ENCODE results near the gene EPHA2.
A peak's percentile ranks its signal among the peaks of the same experiment; 100 is the strongest.

The EPHA2 gene

DNA sequence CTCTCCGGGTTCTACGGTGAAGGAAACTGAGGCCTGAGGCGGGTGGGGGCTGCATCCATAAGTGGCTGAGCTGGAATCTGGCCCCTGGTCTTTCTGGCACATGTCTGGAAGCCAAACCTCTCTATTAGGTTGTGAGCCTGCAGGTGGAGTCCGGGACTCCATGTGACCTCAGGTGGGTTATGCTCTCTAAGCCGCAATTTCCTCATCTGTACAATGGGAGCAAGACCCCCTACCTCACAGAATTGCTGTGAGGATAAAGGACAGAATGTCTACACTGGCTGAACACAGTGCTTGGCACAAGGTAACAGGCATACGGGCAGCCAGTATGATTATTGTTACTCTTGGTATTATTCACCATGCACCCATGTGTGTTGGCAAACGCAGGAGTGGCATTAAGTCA, 6.7 kb downstream of the EPHA2 start:
- no peak for DNase-seq

DNA sequence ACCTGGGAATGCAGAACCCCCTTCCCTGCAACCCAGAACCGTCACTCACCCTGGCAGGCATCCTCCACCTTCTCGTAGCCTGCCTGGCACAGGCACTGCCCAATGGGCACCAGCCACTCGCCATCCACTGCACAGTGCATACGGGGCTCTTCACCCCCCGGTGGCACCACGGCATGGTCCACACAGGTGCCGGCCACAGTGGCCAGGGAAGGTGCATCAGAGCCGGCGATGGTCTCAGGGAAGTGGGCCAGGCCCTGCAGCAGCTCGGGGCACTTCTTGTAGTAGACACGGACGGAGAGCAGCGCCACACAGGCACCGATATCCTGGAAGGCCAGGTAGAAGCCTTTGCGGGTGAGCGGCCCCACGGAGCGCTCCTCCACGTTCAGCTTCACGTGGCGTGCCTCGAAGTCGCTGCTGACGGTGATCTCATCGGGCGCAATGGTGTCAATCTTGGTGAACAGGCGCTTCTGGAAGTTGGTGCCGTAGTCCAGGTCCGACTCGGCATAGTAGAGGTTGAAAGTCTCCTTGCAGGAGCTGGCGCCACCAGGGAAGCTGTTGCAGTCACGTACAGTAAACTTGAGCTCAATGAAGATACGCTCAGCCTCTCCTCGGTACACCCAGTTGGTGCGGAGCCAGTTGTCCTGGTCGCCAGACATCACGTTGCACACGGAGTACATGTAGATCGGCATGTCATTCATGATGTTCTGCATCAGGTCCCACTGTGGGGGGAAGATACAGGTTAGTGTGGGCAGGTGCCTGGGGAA, 7.4 kb downstream of the EPHA2 start:
- no peak for DNase-seq

DNA sequence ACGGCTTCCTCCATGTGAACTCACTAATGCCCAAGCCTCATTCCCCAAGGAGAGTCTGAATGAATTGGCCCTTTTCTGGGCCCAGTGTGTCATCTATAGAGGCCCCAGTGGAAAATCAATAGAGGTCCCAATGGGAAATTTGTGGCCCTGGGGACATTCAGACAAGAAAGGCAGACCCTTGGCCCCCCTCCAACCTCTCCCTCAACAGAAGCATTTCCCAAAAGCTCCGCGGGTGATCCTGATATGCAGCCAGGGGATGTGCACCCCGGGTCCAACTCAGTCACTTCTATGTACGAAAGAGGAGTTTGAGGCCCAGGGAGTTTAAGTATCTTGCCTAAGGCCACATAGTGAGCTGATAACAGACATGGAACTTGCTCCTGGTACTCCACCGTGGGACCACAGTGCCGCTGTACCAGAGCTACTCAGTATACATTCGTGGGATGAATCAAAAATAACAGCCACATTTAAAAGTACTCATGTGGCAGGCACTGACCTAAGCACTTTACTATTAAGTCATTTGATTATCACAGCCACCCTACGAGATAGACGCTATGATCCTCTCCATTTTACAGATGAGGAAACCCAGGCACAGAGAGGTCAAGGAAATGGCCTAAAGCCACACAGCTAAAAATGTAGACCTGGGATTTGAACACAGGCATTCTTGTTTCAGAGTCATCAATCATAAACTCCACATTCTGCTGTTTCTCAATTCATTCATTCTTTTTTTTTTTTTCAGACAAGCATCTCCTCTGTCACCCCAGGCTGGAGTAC, 8.5 kb downstream of the EPHA2 start:
- no peak for DNase-seq

DNA sequence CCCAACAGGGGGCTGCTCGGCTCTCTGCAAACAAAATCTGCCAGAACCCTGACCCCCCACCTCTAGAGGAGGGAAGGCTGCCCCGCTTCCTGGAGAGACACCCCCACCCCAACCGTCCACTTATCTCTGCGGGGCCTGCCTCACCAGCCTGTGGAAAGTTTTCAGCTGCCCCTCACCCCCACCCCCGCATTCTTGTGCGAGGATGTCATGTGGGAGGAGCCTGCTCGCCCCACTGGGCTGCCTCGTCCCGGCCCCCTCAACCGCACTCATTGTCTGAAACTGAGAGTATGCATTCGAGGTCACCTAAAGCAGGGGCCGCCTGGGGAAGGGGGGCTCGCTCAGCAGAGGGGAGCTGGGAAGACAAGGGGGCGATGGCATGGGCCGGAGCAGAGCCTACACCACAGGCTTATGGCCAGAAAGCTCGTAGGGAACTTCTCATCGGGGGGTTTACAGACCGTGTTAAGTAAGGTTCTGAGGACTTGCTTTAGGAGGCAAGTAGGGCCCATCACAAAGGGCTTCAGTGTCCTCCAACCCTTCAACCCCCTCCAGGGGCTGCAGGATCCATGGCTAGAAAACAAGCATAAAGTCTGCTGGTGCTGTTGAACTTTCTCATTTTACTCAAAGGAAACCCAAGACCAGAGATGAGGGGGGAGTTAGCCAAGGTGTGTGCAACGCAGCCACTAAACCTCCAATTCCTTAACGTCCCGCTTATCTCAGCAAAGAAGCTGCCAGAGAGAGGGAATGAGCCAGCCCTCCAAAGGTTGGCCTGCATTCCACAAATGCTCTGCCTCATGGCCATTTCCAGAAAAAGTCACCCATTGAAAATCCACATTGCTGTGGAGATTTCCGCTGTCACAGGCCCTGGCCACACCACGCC, 9.4 kb downstream of the EPHA2 start:
- no peak for DNase-seq

DNA sequence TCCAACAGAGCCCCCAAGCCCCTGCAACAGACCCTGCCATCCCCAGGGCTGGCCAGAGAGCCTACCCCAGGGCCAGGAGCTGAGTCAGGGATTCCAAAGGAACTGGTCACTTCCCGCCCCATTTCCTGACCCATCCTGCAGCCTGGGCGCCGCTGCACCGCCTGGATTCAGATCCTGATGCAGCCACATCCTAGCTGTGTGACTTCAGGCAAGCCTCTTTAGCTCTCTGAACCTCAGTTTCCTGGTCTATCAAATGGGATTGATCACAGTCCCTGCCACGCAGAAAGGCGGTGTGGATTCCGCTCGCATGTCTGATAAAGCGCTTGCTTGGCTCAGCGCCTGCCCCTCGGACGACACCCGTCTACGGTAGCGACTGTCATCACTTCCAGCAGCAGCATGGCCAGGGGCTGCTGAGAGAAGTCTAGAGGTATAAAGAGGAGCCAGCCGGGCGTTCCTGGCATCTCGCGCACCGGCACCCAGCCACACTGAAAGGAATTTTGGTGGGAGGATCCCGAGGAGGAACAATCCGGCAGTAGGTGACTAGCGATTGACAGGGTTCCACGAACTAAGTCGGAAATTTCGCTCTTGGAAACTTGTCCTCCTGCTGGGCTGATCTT, 10.1 kb downstream of the EPHA2 start:
- peak; percentile 68 for DNase-seq

DNA sequence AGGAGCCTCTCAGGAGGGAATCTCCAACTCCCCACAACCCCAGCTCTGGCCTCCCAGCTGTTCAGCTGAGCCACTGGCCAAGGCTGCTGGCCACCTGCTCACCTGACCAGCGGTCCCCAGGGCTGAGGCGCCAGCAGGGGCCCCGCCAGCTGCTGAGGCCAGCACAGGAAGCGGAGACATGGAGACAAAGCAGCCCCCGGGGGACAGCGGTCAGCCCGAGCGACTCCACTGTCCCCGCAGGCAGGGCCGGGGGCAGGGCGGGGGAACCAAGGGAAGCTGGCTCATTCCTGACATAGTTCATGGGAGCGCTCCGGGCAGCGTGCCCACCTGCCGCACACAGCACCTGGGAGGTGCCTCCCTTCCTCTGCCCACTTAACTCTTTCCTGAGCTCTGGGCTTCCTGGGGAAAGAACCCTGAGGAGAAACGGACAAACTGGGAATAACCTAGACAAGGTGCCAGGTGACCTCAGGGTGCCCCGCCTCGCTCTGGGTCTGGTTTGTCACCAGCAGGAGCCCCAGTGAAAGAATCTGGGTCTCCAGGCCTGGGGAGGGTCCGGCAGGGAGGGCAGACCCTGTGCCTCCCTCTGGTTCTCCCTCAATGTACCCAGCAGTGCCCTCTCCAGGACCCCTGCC, 10.7 kb downstream of the EPHA2 start:
- DNase-seq, result peak; percentile 69

DNA sequence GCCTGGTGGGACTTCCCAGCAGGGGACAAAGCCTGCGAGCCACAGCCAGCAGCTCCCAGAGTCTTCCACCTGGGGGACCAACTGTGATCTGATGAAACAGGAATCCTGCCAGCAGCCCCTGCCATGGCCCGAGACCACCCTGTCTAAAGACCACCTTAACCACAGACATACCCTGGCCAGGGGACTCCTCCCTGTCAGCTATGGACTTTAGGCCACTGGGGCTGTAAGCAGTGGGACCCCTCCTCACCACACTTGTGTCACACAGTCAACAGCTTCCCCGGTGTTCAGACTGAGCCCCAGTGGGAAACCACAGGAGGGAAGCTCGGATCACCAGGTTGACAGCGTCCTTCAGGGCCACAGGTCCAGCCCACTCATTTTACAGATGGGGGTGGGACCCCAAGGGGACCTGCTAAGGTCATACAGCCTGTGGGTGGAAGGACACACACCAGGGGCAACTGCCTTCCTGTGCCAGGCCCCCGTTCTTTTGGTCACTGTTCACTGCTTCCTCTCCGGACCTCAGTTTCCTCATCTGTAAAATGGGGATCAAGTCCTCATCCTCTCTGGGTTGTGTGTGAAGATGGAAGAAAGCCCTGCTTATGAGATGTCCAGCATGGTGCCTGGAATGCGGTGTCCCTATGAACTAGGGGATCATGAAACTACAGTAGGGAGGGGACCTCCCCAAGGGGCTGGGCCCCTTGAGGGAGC, 11.4 kb downstream of the EPHA2 start:
- DNase-seq, result no peak

DNA sequence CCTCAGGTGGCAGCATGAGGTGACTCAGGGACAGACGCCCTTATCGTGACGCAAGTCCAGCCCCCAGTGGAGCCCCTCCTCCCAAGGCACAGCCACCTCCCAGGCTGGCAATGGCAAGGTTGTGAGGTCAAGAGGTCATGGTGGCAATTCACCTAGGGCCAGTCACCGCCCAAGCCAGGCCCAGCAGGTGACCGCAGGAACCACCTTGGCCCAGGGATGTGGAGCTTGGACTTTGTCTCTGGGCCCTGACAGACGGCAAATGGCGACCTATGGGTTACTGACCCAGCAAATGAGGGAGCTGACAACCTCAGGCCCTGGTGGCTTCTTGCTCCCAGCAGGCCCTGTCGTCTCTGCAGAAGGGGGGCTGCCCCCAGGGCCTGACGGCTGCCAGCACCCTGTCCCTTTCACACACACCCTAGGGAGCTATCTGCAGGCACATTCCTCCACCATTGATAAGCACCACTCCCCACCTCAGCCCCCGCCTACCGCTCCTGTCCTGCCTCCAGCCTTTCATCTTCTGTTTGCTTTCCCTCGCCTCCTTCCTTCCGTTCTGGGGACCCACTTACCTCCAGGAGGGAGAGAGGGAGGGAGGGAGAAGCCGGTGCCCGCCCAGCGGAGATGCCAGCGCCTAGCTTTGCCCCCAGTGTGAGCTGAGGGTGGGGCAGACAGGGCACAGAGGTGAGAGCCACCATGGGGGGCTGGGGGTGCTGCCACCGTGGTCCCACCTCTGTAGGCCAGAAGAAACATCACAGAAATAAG, 12.1 kb downstream of the EPHA2 start:
- peak; percentile 32 for DNase-seq

DNA sequence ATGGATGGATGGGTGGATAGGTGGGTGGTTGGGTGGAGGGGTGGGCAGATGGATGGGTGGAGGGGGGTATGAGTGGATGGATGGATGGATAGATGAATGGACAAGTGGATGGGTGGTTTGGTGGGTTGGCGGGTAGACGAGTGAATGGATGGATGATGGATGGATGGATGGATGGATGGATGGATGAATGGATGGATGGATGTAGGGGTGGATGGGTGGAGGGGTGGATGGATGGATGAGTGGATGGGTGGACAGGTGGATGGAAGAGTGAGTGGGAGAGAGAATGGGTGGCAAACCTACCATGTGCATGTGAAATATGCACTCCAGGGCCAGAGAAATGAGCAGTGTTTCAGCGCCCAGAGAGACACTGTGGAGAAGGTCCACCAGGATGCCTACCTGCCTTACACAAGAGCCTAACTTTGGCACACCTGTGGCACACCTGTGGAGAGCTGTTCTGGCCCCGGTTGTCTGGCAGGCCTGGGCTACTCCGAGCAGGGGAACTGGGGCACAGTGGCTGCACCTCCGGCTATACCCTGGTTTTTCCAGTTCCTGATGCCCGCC, 12.8 kb downstream of the EPHA2 start:
- no peak for DNase-seq

DNA sequence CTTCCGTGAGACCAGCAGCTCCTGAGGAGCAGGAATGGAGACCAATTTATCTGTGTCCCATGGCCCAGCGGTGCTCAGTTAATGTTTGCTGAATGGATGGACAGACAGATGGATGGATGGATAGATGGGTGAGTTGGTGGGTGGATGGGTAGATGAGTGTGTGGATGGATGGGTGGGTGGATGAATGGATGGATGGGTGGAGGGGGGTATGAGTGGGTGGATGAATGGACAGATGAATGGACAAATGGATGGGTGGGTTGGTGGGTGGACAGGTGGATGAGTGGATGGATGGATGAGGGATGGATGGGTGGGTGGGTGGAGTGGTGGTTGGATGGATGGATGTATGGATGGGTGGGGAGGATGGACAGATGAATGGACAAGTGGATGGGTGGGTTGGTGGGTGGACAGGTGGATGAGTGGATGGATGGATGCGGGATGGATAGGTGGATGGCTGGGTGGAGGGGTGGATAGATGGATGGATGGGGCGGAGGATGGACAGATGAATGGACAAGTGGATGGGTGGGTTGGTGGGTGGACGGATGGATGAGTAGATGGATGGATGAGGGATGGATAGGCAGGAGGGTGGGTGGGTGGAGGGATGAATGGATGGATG, 13.4 kb downstream of the EPHA2 start:
- no peak for DNase-seq

DNA sequence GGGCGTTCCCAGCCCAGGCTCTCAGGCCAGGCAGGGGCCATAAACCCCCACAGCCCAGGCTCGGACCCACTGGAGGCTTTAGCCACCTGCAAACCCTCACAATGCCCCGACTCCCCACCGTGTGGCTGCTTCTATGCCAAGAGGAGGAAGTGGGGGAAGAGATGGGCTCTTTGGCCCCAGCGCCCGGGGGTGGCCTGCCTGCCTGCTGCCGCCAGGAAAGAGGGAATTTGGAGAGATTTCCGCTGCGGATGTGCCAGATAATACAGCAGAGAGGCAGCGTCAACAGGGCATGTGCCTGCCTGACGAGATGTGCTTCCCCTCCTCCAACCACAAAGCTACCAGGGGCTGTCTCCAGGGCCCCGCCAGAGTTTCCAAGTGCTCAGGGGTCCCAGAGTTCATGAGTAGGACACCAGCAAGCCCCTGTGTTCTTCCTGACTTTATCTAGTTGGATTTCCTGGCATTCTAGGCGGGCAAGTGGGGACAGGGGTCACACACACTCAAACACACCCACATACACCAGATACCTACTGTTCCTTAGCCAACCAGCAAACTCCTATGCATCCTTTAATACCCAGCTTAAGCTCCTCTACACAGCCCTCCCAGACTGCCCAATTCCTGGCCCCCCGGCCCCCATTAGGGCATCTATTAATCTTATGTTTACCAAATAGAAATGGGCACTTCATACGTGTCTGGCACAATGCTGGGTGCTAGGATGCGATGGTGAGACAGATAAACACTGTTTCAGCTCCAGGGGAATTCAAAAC, 14.1 kb downstream of the EPHA2 start:
- no peak for DNase-seq

DNA sequence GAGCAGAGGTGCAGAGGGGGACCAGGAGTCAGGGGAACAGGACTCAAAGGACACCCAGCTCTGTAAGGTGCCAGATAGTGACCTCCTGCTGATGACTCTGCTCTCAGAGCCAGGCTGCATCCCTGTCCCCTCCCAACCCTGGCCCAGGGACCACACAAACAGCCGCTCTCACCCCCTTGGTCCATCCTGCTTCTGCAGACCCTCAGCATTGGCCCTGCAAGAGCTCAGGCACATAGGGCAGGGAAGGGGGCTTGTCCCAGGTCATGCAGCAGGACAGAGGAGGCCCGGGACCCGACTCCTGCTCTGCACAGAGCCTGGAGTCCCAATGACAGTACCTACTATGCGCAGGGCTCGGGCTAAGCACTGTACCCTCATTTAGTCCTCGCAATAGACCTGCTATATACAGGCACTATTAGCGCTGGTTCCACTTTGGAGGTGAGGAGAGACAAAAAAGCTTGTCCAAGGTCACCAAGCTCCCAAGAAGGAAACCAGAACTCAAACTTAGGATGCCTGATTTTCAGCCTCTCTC, 15.7 kb downstream of the EPHA2 start:
- no peak for DNase-seq

DNA sequence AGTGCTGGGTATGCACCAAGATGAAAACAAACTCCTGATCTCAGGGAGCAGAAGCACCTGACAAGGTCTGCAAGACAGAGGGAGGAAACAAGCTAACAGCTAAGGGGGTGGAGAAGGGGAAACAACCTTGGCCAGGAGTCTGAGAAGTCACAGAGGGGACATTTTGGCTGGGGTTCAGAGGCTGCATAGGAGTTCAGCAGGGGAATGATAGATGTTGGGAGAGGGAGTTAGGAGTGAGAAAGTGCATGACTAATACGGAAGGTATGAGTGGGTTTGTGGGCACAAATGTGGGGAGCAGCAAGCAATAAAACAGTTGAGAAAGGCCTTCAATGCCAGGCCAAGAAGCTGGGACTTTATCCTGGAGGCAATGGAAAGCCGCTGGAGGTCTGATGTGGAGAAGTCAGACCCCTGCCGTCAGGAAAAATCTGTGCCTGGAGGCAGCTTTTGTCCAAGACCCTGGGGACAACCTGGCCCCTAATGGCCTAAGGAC, 16.4 kb downstream of the EPHA2 start:
- no peak for DNase-seq

DNA sequence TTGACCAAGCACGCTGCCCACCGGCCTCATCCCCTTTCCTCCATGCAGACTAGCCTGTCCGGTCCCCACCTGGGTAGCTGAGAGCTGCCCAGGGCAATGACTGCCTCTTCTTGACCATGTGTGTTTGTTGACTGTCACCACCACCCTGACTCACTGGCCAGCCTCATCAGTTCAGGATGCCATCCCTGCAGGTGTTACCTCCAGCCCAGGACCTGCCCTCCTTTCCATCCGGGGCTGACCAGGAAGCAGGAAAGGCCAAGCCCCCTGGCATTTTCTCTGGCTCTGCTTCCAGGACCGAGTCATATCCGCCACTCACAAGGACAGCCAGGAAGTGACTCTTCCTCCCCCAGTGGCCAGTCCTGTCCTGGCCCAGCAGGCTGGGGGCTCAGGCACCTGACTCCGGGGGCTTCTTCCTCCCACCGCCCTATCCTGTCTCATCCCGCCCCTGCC, 17.1 kb downstream of the EPHA2 start:
- DNase-seq, result peak; percentile 61

DNA sequence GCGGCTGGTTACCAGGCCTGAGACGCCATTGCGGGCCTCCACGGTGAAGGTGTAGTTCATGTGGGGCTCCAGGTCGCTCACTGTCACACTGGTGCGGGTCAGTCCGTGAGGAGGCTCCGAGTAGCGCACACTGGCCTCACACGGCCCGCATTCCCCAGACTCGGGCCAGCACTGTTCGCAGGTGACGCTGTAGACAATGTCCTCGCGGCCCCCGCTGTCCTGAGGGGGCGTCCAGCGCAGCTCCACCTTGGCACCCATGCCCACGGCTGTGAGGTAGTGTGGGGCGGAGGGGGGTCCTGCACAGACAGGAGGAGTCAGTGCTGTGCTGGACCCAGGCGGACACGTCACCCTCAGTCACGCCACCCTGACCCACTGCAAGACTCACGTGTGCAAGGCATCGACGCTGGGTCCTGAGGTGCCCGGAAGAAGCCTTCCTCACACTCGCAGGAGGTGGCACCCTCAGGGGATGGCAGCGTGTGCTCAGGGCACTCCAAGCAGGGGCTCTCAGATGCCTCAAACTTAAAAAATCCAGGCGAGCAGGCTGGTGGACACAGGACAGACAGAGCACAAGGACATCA, 17.9 kb downstream of the EPHA2 start:
- DNase-seq, result no peak

DNA sequence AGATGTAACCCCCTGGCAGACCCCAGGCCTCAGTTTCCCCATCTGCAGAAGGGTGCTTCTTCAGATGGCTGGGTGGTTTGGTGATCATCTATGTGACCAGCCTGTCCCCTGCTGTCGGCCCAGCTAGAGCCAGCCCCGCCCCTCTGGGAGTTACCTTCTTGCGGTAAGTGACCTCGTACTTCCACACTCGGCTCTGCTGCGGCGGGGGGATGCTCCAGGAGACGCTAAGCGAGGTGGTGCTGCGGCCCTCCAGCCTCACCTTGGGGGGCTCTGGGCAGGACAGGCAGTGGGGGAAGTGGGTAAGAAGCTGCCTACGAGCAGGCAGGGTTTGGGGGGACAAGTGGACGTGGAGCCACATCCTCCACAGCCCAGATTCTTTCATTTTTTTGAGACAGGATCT, 20.4 kb downstream of the EPHA2 start:
- DNase-seq, result no peak

DNA sequence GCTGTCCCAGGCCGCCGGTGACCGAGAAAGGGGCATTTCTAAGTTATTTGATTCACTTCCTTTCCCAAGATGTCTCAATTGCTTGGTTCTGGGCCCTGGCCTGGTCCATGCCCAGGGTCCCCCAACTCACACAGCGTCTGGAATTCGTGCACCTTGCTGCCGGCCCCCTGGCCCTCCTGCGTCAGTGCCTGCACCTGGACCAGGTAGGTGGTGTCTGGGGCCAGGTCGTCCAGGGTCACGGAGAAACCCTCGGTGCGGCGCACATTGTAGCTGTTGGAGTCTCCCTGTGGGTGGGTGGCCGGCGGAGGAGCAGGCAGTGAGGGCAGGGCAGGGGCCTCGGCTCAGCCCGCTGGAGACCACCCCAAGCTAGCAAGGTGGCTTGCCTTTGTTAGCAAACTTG, 21.0 kb downstream of the EPHA2 start:
- DNase-seq, result no peak

DNA sequence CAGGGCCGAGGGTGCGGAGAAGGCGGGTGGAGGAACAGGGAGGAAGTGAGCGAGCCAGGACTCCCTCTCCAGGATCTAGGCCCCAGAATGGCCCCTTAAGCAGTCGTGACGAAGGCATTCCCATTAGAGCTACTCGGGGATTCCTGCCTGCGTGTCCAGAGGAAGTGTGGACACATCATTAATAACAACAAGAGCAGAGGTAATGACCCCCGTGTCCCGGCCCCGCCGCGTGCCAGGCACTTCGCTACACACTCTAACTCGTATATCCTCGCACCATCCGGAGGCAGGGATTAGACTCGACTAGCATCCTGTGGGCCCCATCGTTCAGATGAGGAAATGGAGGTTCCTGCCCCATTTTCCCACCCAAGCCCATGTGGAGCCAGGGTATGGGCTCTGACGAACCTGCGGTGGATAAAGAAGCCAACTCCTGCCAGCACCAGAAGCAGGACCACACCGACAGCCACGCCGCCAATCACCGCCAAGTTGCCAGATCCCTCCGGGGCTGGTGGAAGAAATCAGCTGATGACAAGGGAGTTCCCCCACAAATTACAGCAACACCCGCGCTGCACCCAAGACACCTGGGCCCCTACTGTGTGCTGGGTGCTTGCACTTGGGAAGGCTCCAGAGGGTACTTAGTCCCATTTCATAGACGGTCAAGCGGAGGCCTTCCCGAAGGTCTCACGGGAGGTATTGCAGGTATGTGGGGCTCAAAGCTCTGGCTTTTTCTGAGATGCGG, 21.6 kb downstream of the EPHA2 start:
- no peak for DNase-seq
